GM21515 (cell line): ENCODE results near the gene EP400.
"Not testable (repeated sequence)": the region's sequence is repeated elsewhere in the genome, so short reads cannot be mapped to it uniquely, and the experiment has no call there.

Source experiments
- ATAC-seq: cut with Tn5 transposase; IDR thresholded peaks from one replicate; pipeline ENCODE4 v1.9.1; 2021; ENCODE audit not compliant: unreplicated experiment

EP400 gene

DNA sequence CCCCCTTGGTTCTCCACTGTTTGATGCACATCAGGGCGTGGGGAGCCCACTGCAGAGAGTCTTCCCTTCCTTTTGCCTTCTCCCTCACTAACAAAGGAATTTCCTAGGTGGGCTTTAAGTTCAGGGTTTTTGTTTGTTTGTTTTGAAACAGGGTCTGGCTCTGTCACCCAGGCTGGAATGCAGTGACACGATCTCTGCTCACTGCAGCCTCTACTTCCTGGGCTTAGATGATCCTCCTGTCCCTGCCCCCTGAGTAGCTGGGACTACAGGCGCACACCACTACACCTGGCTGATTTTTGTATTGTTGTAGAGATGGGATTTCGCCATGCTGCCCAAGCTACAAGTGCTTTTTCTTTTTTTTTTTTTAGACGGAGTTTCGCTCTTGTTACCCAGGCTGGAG is 33.8 kb downstream of the EP400 start:
- no peak for ATAC-seq

DNA sequence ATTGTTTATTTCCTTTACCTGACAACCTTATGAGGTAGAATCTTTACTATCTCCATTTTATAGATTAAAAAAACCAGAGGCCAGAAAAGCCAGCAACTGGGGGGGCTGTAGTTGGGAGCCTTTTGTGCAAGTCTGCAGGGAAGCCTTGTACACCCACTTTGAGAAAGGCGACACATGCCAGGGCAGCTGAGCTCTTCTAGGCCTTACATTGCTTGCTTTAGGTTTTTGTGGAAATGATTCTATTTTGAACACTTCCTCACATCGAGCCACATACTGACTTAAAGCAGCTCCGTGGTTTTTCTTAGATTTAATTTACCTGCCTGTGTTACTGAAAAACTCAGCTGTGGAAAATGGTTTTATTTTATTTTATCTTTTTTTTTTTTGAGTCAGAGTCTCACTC is 34.6 kb downstream of the EP400 start:
- no peak for ATAC-seq

DNA sequence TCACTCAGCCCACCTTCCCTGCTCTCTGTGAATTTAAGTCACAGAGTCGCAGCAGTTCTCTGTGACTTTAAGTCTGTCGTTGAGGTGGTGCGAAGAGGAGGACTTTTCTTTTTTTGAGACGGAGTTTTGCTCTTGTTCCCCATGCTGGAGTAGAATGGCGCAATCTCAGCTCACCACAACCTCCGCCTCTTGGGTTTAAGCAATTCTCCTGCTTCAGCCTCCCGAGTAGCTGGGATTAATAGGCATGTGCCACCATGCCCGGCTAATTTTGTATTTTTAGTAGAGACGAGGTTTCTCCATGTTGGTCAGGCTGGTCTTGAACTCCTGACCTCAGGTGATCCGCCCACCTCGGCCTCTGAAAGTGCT is 35.8 kb downstream of the EP400 start:
- not testable (repeated sequence) for ATAC-seq

GRCh38 chr12:131986361-131986760 is 36.6 kb downstream of the EP400 start:
- no peak for ATAC-seq

GRCh38 chr12:131986910-131987309 is 37.2 kb downstream of the EP400 start:
- ATAC-seq: no peak

DNA sequence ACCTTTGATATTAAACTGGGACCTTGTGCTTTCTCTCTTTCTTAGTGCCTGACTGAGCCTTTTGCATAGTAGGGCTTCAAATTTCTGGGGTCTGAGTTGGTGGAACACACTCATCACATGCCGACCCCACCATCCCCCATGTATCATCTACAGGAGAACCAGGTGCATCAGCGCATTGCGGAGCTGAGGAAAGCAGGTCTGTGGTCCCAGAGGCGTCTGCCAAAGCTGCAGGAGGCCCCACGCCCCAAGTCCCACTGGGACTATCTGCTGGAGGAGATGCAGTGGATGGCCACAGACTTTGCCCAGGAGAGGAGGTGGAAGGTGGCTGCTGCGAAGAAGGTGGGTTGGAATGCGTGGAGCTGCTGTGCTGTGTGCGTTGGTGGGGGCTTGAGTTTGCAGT is 37.8 kb downstream of the EP400 start:
- ATAC-seq: no peak

GRCh38 chr12:131988054-131988796 is 38.5 kb downstream of the EP400 start:
- no peak for ATAC-seq

- ATAC-seq: no peak
Measured at GRCh38 chr12:131989021-131989420, 39.3 kb downstream of the EP400 start.

DNA sequence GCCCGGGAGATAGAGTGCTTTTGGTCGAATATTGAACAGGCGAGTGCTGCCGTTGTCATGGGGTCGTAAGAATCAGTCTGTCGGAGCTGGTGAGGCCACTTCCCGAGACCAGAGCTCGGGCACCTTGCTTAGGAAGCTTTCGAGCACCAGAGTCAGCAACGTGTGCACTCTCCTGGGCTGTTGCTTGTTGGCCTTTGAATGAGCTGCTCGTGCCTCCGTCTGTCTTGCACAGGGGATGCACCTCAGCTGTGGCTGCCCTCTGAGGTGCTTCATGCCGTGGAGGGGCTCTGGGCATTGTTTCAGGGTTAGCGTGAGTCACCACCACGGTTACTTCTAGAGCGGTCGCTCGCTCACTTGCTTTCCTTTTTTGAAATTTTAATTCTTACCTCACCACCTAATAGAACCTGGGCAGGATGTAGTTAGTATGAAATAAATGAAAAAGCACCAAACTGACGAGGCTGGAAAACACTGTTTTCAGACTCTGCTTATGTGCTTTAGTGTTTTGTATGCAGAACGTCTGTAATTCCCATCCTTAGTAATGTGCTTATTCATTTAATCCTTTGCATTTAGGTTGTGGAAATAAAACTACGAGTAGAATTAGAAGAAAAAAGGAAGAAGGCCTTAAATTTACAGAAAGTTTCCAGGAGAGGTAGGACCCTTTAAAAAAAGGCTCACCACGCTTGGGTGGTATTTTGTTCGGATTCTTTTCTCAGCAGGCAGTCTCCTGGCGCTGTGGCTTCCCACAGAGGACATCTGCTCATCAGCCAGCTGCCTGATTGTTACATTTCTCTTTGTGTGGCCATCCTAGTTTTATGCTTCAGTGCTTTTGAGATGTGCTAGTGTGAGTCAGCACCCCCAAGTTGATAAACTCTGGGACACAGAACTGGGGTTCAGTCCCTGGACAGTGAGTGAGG is 40.6 kb downstream of the EP400 start:
- no peak for ATAC-seq

GRCh38 chr12:131990980-131991305 is 41.2 kb downstream of the EP400 start:
- ATAC-seq: no peak

DNA sequence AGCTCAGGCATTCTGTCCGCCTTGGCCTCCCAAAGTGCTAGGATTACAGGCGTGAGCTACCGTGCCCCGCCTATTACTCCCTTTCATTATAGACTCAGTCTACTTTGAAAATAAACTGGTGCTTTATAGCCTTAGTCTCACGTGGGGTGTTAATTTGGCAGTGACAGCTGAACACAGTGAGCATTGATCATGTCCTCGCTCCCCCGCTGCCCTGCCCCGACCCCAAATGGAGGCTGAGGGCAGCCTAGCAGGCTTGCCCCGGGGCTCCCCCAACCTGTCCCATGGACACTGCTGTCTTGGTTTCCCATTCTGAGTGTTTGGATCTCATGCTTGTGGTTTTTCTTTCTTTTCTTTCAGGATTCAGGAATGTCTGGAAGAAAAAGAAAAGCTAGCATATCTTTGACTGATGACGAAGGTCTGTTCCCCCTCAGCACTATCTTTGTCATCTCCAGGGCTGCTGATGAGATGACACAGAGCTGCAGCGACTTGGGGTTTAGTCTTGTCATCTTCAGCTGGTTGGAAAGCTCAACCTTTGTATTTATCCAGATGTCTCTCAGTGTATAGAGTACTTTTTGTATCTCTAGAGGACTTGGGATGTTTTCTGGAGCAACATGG is 42.2 kb downstream of the EP400 start:
- no peak for ATAC-seq

DNA sequence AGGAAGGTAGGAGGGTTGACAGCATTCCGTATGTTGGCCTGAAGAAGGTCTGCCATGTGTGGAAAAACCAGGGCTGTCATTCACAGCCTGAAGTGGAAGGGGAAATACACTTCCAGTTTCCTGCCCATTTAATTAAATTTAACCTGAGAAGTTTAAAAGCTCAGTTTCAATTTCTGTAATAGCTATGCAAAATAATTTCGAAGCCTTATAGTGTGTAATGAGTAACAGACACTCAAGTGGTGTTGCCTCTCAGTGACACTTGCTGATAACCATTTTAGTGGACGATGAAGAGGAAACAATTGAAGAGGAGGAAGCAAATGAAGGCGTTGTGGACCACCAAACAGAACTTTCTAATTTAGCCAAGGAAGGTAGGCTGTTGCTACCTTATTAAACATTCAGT is 44.8 kb downstream of the EP400 start:
- no peak for ATAC-seq

DNA sequence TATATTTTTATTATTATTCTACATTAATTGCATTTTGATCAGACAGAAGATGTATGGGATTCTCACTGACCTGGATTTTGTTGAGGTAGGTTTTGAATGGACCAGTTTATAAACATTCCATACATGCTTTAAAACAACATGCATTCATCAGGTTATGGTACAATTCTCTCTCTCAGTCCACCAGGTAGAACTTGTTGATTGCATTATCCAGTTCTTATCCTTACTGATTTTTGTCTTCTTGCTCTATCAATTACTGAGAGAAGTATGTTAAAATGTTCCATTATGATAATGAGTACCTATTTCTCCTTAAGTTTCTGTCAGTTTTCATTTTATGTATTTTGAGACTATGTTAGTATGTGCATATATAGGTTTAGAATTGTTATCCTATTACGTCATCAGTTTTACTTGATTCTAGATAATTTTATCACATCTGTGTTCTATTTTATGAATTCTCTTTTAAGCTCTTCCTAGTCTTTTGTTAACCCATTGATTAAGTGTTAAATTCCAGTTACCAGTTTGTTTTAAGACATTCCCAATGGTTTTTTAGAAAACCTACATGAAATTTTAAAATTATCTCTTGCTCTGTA is 50.6 kb downstream of the EP400 start:
- no peak for ATAC-seq

DNA sequence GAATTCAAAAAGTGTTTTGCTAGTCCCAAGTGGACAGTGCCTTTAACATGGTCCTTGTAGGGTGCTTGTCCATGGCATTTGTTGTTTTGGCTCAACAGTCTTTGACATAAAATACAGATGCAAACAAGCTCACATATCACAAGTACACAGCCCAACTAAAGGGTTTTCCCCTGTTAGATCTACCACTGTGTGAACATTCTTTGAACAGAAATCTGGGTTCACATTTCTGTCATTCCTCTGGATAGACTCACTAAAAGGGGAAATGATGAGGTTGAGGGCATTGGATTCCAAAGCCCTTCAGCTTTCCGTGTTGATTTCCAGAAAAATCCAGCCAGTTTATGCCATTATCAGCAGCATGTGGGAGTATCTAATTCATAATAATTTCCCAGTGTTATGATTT is 54.1 kb downstream of the EP400 start:
- ATAC-seq: no peak

DNA sequence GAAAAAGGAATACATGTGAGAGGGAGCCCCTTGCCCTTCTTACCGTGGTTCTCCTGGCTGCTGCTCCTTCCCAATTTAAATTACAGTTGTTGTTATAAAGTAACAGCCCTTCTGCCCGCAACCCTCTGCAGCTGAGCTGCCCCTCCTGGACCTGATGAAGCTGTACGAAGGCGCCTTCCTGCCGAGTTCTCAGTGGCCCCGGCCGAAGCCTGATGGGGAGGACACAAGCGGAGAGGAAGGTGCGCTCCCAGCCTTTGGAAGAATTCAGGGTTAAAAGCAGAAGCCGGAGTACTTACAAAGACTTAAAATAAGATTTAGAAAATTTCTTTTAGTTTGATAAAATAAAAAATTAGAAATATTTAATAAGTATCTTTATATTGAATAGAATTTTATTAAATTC is 55.2 kb downstream of the EP400 start:
- ATAC-seq: no peak

DNA sequence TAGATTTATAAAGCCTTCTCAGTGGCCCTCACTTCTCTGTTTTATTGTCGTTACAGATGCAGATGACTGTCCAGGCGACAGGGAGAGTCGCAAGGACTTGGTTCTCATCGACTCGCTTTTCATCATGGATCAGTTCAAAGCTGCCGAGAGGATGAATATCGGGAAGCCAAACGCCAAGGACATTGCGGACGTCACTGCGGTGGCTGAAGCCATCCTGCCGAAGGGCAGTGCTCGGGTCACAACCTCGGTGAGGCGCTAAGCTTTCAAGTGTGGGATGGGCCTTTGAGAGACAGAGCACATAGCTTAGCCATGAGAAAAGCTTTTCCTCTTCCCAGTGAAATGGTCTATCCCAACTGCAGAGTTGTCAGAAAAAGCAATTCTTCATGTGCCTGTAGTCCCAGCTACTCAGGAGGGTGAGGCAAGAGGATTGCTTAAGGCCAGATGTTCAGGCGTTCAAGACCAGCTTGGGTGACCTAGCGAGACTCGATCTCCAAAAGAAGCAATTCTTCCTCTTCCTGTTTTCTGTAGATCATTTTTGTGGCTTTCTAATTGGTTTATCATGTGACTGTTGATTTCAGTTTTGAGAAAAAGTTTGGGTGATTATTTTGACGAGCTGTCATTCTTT is 56.4 kb downstream of the EP400 start:
- ATAC-seq: no peak

GRCh38 chr12:132007041-132007440 is 57.3 kb downstream of the EP400 start:
- no peak for ATAC-seq

- ATAC-seq: no peak
Measured at GRCh38 chr12:132009336-132009859, 59.7 kb downstream of the EP400 start.

DNA sequence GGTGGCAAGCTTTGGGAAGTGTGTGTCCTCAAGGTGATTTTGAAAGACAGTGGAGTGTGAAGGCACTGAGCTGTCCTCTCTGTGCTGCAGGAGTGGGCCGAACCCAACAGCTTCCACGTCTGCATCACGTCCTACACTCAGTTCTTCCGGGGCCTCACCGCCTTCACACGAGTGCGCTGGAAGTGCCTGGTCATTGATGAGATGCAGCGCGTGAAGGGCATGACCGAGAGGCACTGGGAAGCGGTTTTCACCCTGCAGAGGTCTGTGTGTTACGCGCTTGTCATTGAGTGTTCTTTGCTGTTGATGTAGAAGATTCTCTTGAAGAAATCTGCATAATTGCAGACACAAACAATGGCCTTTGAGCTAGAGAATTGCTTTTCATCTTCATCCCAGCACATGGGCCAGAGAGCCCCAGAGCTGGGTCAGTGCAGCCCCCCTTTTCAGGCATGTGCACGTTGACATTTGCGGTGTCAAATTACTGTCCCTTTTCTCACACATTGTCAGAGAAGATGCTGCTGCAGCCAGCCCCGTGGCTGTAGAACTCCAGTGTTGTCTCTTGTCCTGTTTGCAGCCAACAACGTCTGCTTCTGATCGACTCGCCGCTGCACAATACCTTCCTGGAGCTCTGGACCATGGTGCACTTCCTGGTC is 63.3 kb downstream of the EP400 start:
- no peak for ATAC-seq

- no peak for ATAC-seq
Measured at GRCh38 chr12:132014092-132014914, 64.6 kb downstream of the EP400 start.
